Measurements from ENCODE around the gene SEH1L.
"Not testable (repeated sequence)": the region's sequence is repeated elsewhere in the genome, so short reads cannot be mapped to it uniquely, and the experiment has no call there.

SEH1L gene

GRCh38 chr18:12968619-12969018 lies 20.8 kb downstream of the SEH1L start:
- Mint-ChIP-seq H3K27ac (peak overlapping the region; percentile 6), H3K36me3 (peaks cover 100% of the 10 kb centered on the region), H3K9me3 (no peaks in the 10 kb centered on the region), H3K4me1 (peaks cover 10% of the 10 kb centered on the region), H3K4me3 (no peak overlapping the region)
- ATAC-seq (peak; percentile 67), DNase-seq (ENCODE audit: low spot score in 2 of 2) (no peak)

DNA sequence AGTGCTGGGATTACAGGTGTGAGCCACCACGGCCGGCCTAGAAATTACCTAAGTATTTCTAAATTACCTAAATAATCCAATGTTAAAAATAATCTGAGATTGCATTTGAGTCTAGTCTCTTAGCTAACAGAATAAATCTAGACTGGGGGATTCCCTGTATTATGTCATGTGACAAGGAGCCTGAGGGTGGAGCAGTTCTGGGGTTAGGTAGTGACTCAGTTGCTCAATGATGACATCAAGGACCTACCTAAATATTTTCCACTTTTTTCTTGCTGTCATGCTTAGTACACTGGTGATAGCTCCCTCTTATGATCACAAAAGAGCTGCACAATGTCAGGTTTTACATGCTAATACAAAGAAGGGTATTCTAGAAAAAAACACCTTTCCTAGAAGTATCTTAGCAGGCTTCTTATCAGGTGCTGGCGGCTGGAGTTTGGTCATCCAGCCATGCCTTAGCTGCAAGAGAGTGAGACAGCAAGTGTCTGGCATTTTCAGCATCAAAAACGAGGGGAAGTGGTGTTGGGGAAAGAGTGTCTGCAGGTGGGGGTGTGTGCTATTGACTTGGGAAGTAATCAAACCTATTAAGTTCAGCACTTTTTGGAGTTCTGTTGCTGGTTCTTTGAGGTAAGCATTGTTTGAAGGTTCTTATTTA lies 25.9 kb downstream of the SEH1L start:
- Mint-ChIP-seq H3K9me3 (no peaks in the 10 kb centered on the region), H3K4me1 (peaks cover 11% of the 10 kb centered on the region), H3K4me3 (no peak overlapping the region), H3K36me3 (peaks cover 96% of the 10 kb centered on the region), H3K27ac (no peak overlapping the region)
- DNase-seq (ENCODE audit: low spot score in 2 of 2) (no peak), ATAC-seq (peak; percentile 58)

DNA sequence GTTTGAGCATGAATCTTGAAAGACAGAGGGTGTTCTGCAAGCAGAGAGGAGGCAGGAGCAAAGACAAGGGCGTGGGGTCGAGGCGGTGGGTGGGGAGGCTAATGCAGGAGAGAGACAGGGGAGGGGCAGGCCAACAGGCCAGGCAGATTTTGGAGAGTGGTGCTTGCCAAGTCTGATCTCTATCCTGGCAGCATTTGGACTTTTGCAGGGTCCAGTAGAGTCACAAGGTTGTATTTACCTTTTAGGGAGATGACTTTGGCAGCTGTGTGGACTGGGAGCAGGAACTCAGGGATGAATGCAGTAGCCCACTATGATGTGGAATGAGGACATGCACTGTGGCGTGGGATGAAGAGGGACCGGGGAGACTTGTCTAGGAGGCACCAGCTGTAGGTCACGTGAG lies 27.7 kb downstream of the SEH1L start:
- ATAC-seq (no peak), DNase-seq (ENCODE audit: low spot score in 2 of 2) (no peak)
- Mint-ChIP-seq H3K4me3 (no peak overlapping the region), H3K9me3 (no peaks in the 10 kb centered on the region), H3K4me1 (peaks cover 10% of the 10 kb centered on the region), H3K27ac (no peak overlapping the region), H3K36me3 (peaks cover 83% of the 10 kb centered on the region)

DNA sequence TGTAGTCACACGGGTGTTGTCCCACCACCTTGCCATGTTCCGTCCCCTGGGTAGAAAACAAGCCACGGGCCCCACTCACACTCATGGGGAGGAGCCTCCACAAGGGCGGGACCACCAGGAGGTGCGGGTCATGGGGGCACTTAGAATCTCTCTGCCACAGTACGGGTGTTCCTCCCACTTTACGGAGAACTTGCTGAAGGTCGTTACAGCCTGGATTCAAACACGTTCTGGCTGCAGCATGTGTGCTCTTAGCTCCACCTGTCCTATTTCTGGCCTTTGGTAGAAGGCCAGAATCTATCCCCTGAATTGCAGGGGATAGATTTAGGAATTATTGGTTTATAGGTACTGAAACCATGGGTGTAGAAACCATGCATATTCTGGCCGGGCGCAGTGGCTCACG lies 28.5 kb downstream of the SEH1L start:
- no peak for ATAC-seq
- no peaks in the 10 kb centered on the region for H3K9me3 Mint-ChIP-seq
- no peak overlapping the region for H3K4me3 Mint-ChIP-seq
- H3K36me3 Mint-ChIP-seq: peaks cover 78% of the 10 kb centered on the region
- H3K4me1 Mint-ChIP-seq: peaks cover 10% of the 10 kb centered on the region
- H3K27ac Mint-ChIP-seq: no peak overlapping the region
- peak in 1 of 2 donors; percentile 34 for DNase-seq (ENCODE audit: low spot score in 2 of 2)

DNA sequence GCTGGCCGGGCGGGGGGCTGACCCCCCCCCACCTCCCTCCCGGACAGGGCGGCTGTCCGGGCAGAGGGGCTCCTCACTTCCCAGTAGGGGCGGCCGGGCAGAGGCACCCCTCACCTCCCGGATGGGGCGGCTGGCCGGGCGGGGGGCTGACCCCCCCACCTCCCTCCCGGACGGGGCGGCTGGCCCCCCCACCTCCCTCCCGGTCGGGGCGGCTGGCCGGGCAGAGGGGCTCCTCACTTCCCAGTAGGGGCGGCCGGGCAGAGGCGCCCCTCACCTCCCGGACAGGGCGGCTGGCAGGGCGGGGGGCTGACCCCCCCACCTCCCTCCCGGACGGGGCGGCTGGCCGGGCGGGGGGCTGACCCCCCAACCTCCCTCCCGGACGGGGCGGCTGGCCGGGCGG lies 32.3 kb downstream of the SEH1L start:
- ATAC-seq; H3K9me3 Mint-ChIP-seq; H3K27ac Mint-ChIP-seq; DNase-seq (ENCODE audit: low spot score in 2 of 2); H3K4me3 Mint-ChIP-seq; H3K4me1 Mint-ChIP-seq: not testable (repeated sequence)
- peaks cover 78% of the 10 kb centered on the region for H3K36me3 Mint-ChIP-seq

DNA sequence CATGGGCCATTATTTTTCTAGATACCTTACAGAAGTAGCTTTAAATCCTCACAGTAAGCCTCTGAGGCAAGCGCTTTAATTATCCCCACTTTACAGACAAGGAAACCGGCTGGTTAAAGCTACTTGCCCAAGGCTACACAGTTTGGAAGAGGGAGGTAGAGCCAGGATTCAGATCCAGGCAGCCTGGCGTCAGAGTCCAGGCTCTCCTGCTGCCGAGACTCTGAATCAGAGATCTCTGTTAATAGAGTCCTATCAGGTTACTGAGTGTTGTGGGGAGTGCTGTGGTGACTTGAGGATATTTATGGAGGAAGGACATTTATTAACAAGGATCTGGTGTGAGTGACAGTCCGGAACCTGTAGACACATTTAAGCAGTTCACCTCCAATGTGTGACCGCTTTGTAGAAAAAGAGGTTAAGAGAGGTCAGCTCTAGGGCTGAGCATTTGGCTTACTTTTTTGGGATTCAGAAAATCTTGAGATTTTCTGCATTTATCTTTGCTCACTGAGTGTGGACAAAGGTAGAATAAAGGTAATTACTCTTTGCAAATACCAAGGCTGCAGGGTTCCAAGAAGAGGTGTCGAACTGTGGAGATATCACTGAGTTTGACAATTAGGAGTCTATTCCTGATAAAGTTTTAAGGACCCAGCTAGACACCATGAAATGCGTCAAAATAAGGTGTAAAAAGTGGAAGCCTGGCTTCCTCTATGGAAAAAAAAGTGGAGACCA lies 41.7 kb downstream of the SEH1L start:
- Mint-ChIP-seq H3K4me1 (peaks cover 43% of the 10 kb centered on the region), H3K27ac (peak overlapping the region; percentile 93), H3K36me3 (peaks cover 41% of the 10 kb centered on the region), H3K9me3 (no peaks in the 10 kb centered on the region), H3K4me3 (peak overlapping the region; percentile 82)
- ATAC-seq (no peak), DNase-seq (ENCODE audit: low spot score in 2 of 2) (no peak)

GRCh38 chr18:12990123-12990475 lies 42.3 kb downstream of the SEH1L start:
- DNase-seq (ENCODE audit: low spot score in 2 of 2) (peak; percentile 20 to 79), ATAC-seq (peak; percentile 1)
- Mint-ChIP-seq H3K4me1 (peaks cover 43% of the 10 kb centered on the region), H3K4me3 (peak overlapping the region; percentile 82), H3K36me3 (peaks cover 35% of the 10 kb centered on the region), H3K9me3 (no peaks in the 10 kb centered on the region), H3K27ac (peak overlapping the region; percentile 93)

DNA sequence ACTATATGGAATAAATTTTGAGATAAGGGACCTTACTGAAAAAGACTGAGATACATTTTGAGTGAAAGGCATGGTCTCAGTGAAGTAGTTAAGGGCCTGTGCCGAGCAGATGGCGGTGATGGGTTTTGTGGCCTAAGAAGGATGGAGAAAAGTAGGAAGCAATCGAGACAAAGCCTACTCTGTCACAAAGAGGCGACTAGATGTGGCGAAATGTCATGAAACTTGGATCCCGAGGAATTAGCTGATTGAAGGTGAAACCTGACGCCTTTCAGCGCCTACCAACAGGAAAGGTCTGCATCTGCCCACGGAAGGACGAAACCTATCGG lies 42.8 kb downstream of the SEH1L start:
- no peak for ATAC-seq
- Mint-ChIP-seq H3K9me3 (no peaks in the 10 kb centered on the region), H3K36me3 (peaks cover 31% of the 10 kb centered on the region), H3K27ac (peak overlapping the region; percentile 93), H3K4me1 (peaks cover 43% of the 10 kb centered on the region), H3K4me3 (peak overlapping the region; percentile 82)
- DNase-seq (ENCODE audit: low spot score in 2 of 2): no peak

GRCh38 chr18:12990967-12991820 lies 43.4 kb downstream of the SEH1L start, which contains the start of gene CEP192:
TSS of gene CEP192 (plus strand) at chr18:12991362. CDS start at chr18:12999425, 8,063 bp downstream.
- H3K9me3 Mint-ChIP-seq: no peaks in the 10 kb centered on the region
- DNase-seq (ENCODE audit: low spot score in 2 of 2) (peak; percentile 96 to 98), ATAC-seq (peak; percentile 92)
- H3K4me3 Mint-ChIP-seq: peak within 1 kb of the TSS; percentile 82
- H3K27ac Mint-ChIP-seq: peak within 1 kb of the TSS; percentile 93
- H3K4me1 Mint-ChIP-seq: peaks cover 43% of the 10 kb centered on the region
- peaks cover 31% of the 10 kb centered on the region for H3K36me3 Mint-ChIP-seq

- Mint-ChIP-seq H3K4me1 (peaks cover 43% of the 10 kb centered on the region), H3K4me3 (peak overlapping the region; percentile 82), H3K27ac (peak overlapping the region; percentile 93), H3K36me3 (peaks cover 26% of the 10 kb centered on the region), H3K9me3 (no peaks in the 10 kb centered on the region)
- ATAC-seq: no peak
- DNase-seq (ENCODE audit: low spot score in 2 of 2): no peak
Measured at GRCh38 chr18:12991821-12992179, 44.0 kb downstream of the SEH1L start.

DNA sequence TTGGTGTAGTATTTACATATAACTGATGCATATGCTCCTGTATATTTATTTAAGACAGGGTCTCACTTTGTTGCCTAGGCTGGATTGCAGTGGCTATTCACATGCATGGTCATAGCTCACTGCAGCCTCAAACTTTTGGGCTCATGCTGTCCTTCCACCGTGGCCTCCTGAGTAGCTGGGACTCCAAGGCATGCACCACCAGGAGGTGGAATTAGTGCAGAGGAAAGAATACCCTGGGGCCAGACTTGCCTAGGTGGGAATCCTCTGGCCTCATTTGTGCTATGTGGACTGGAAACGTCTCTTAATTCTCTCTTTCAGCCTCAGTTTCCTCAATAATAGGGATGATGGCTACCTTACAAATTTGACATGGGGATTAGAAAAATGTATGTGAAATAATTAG lies 45.6 kb downstream of the SEH1L start:
- peaks cover 45% of the 10 kb centered on the region for H3K4me1 Mint-ChIP-seq
- no peak for DNase-seq (ENCODE audit: low spot score in 2 of 2)
- peak overlapping the region; percentile 82 for H3K4me3 Mint-ChIP-seq
- ATAC-seq: no peak
- H3K27ac Mint-ChIP-seq: no peak overlapping the region
- no peaks in the 10 kb centered on the region for H3K9me3 Mint-ChIP-seq
- H3K36me3 Mint-ChIP-seq: peaks cover 24% of the 10 kb centered on the region

- H3K4me3 Mint-ChIP-seq: no peak overlapping the region
- no peaks in the 10 kb centered on the region for H3K9me3 Mint-ChIP-seq
- no peak for ATAC-seq
- peaks cover 31% of the 10 kb centered on the region for H3K4me1 Mint-ChIP-seq
- H3K27ac Mint-ChIP-seq: no peak overlapping the region
- peaks cover 16% of the 10 kb centered on the region for H3K36me3 Mint-ChIP-seq
- no peak for DNase-seq (ENCODE audit: low spot score in 2 of 2)
Measured at GRCh38 chr18:12995424-12995823, 47.6 kb downstream of the SEH1L start.

DNA sequence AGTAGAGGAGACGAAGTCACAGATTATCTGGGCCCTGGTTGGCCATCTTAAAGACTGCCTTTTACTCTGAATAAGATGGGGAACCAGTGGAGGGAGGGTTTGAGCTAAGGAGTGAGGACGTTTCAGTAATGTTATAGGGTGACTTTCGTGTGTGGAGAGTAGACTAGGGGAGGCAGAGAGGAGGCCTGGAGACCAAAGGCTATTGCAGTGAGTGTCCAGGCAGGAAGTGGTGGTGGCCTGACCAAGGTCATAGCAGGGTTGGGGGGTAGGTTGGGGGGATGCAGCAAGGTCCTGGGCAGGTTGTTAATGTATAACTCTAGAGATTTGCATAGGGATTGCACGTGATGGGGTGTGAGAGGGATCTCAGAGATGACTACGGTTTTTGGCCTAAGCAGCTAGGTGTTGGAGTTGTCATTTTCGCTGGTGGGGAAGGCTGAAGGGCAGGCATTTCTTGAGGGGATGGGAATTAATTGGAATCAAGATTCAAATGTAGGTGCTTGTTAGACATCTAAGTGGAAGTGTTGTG lies 48.2 kb downstream of the SEH1L start:
- Mint-ChIP-seq H3K27ac (no peak overlapping the region), H3K9me3 (no peaks in the 10 kb centered on the region), H3K4me3 (no peak overlapping the region), H3K36me3 (peaks cover 10% of the 10 kb centered on the region), H3K4me1 (peaks cover 25% of the 10 kb centered on the region)
- DNase-seq (ENCODE audit: low spot score in 2 of 2) (no peak), ATAC-seq (no peak)

DNA sequence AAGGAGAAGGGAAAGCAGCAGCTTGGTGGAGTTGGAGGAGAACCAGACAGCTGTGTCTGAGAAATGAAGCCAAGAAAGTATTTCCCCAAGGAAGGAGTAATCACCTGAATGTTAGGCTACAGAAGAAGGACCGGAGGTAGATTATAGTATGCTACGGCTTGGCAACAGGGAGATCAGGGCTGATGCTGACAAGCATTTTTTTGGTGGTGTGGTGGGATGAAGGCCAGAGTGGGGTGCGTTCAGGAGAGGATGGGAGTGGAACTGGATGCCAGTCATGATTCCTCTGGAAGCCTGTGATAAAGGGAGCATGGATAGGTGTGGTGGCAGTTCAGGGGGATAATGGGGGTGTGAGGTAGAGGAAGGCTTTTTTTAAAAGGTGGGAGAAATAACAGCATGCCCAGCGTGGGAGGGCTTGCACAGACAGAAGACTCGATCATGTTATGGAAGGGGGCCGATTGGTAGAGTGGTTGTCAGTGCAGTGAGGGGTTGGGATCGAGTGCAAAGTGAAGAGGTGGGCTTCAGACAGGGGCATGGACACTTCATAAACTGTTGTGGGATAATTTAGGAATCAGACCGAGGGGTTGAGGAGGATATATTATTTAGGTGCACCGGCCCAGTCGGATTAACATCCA lies 49.0 kb downstream of the SEH1L start:
- H3K9me3 Mint-ChIP-seq: no peaks in the 10 kb centered on the region
- no peak for DNase-seq (ENCODE audit: low spot score in 2 of 2)
- peaks cover 23% of the 10 kb centered on the region for H3K4me1 Mint-ChIP-seq
- peaks cover 2% of the 10 kb centered on the region for H3K36me3 Mint-ChIP-seq
- no peak overlapping the region for H3K4me3 Mint-ChIP-seq
- H3K27ac Mint-ChIP-seq: no peak overlapping the region
- ATAC-seq: no peak

DNA sequence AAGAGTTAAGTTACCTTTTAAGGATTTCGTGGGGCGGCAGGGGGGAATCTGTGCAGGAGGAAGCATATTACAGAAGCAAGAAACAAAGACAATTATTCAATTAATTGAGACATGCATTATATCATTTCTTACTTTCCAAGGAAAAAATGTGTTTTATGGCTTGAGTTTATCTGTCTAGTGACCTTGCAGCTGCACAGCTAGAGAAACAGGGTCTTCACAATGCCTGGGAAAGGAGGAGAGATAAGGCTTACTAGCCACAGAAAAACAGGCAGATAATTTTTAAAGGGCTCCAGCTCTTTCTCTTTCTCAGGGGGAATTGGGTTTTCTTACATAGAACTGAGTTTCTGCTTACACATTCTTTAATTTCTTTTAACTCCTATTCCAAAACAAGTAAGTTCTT lies 49.5 kb downstream of the SEH1L start:
- not testable (repeated sequence) for ATAC-seq; H3K9me3 Mint-ChIP-seq; H3K4me3 Mint-ChIP-seq; H3K27ac Mint-ChIP-seq; DNase-seq (ENCODE audit: low spot score in 2 of 2); H3K36me3 Mint-ChIP-seq
- peaks cover 19% of the 10 kb centered on the region for H3K4me1 Mint-ChIP-seq
